Smooth muscle cell (in vitro differentiated cells): ENCODE results near the gene RIOX2. TPM values are rescaled to one million over a fixed set of nuclear protein-coding genes. Genes with fewer than 3 reads are reported as not detected.

Experiments
- DNase-seq: peaks from one replicate; lab custom pipeline; 2025; ENCODE audit not compliant: unreplicated experiment; lab: John Stamatoyannopoulos, UW
- H2AFZ ChIP-seq: fragments of 200-600 bp; sonication (generic); 2 replicates; pipeline ENCODE4 v1.6.0; 2016; ENCODE audit warnings: antibody characterized with exemption, low read depth, mild to moderate bottlenecking
- H3F3A ChIP-seq: fragments of 200-600 bp; sonication (generic); 2 replicates; pipeline ENCODE4 v1.6.0; 2017; ENCODE audit warnings: antibody characterized with exemption, low read depth
- H3K27ac ChIP-seq: fragments of 200-600 bp; sonication (generic); 2 replicates; pipeline ENCODE4 v1.5.1; 2016; ENCODE audit warnings: low read depth, mild to moderate bottlenecking
- H3K27me3 ChIP-seq: fragments of 200-600 bp; sonication (generic); 2 replicates; pipeline ENCODE4 v1.6.1; 2016; ENCODE audit warnings: low read depth, mild to moderate bottlenecking
- H3K36me3 ChIP-seq: fragments of 200-600 bp; sonication (generic); 2 replicates; pipeline ENCODE4 v1.5.1; 2016; ENCODE audit warnings: low read depth
- H3K4me1 ChIP-seq: fragments of 200-600 bp; sonication (generic); 2 replicates; pipeline ENCODE4 v1.5.1; 2016; ENCODE audit warnings: low read depth
- H3K4me2 ChIP-seq: fragments of 200-600 bp; sonication (generic); 2 replicates; pipeline ENCODE4 v1.6.0; 2016; ENCODE audit warnings: mild to moderate bottlenecking
- H3K4me3 ChIP-seq: fragments of 200-600 bp; sonication (generic); 2 replicates; pipeline ENCODE4 v1.5.1; 2016; ENCODE audit warnings: mild to moderate bottlenecking
- H3K79me2 ChIP-seq: fragments of 200-600 bp; sonication (generic); 2 replicates; pipeline ENCODE4 v1.6.0; 2016; ENCODE audit warnings: low read depth, mild to moderate bottlenecking
- H3K9ac ChIP-seq: fragments of 200-600 bp; sonication (generic); 2 replicates; pipeline ENCODE4 v1.6.0; 2016; ENCODE audit warnings: low read depth
- H3K9me3 ChIP-seq: fragments of 200-600 bp; sonication (generic); replicated peaks from 2 replicates; pipeline ENCODE4 v1.5.1; 2016; ENCODE audit warnings: low read depth
- H4K20me1 ChIP-seq: fragments of 200-600 bp; sonication (generic); 2 replicates; pipeline ENCODE4 v1.6.0; 2016; ENCODE audit warnings: low read depth
- WGBS: methylation state at CpG from one replicate; pipeline ENCODE4 v1.1.7; 2016; ENCODE audit warnings: low lambda C conversion rate; 5-methylcytosine and 5-hydroxymethylcytosine counted together
- polyA plus RNA-seq: library from polyadenylated mRNA; unstranded; fragments of >200 nt; fragmentation: Nextera tagmentation; extraction: Ambion mirVana; gene quantifications from 2 replicates; pipeline ENCODE4 v1.2.1, GENCODE V29; 2016
- total RNA-seq: library from RNA; depleted of rRNA; stranded (reverse); fragments of >200 nt; gene quantifications from 2 replicates; pipeline ENCODE4 v1.2.3, GENCODE V29; 2014
- TF ChIP-seq, protein P1 (sequence below): fragments of 200-600 bp; sonication (generic); IDR thresholded peaks from 2 replicates; pipeline ENCODE4 v1.5.1; 2017; ENCODE audit warnings: borderline replicate concordance, mild to moderate bottlenecking, antibody characterized with exemption; ENCODE audit not compliant: insufficient read depth, poor library complexity, severe bottlenecking

Gene RIOX2
- total and polyA plus RNA-seq, 2 experiments from 2014 or later, result 14.6 to 17.8 TPM

DNA sequence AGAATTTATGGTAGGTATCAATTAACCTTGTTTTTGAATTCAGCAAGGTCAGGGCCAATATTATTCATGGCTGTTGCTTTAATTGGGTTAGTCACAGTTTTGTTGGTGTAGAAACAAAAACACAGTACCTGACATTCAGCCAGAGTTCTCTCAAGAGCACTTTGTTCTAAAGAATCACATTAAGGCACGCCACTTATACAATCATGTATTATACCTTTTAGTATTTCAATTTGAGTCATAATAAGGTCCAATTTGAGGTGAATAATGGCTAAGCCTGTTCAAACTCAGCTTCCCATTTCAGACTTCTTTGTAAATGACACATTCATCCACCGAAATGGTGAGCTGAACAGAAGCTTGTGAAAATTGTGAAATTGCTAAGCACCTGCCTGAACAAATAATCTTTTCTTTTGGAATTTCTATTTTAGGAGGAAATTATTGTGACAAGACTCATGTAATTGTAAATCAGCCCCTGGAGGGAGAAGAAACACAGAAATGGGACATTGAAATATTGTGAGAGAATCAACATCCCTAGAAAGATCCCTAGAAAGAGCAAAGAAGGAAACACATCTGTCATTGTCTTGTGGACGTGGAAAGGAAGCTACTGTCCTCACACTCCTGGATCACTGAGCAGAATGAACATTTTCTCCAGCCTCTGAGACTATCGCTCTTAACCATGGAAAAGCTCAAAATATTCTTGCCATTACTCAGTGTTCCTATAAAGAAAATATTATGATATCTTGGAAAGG lies 29.3 kb downstream of the RIOX2 start:
- WGBS, result 87% methylated on average over 4 of the region's 4 CpGs
- peaks cover 10% of the 10 kb centered on the region for H3K36me3 ChIP-seq
- H3K27me3 ChIP-seq, result no peaks in the 10 kb centered on the region

DNA sequence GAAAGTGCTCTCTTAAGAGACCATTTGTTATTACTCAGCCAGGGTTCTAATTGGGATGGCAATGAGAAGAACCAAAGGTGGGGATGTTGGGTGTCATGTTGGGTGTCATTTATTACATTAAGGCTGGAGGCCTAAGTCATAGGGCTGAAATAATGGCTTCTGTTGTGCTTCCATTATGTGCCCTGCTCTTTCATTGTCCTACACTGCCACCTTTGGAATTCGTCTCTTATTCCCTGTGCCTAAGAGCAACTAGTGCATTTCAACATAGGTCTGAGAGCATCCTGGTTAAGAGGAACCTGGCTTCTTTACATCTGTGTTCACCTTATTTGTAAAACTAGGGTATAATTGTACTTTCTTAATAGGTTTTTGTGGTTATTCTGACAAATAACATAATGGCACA lies 32.2 kb downstream of the RIOX2 start:
- TF ChIP-seq, protein P1, sequence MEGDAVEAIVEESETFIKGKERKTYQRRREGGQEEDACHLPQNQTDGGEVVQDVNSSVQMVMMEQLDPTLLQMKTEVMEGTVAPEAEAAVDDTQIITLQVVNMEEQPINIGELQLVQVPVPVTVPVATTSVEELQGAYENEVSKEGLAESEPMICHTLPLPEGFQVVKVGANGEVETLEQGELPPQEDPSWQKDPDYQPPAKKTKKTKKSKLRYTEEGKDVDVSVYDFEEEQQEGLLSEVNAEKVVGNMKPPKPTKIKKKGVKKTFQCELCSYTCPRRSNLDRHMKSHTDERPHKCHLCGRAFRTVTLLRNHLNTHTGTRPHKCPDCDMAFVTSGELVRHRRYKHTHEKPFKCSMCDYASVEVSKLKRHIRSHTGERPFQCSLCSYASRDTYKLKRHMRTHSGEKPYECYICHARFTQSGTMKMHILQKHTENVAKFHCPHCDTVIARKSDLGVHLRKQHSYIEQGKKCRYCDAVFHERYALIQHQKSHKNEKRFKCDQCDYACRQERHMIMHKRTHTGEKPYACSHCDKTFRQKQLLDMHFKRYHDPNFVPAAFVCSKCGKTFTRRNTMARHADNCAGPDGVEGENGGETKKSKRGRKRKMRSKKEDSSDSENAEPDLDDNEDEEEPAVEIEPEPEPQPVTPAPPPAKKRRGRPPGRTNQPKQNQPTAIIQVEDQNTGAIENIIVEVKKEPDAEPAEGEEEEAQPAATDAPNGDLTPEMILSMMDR, result no peak
- Histone ChIP-seq H3K4me3 (no peak overlapping the region), H3K79me2 (no peaks in the 10 kb centered on the region), H3K27ac (no peak overlapping the region), H3K9ac (no peak overlapping the region), H3K4me1 (no peaks in the 10 kb centered on the region), H3F3A (no peaks in the 10 kb centered on the region), H4K20me1 (no peaks in the 10 kb centered on the region), H3K27me3 (no peaks in the 10 kb centered on the region), H2AFZ (no peak overlapping the region), H3K9me3 (no peaks in the 10 kb centered on the region), H3K36me3 (peaks cover 14% of the 10 kb centered on the region), H3K4me2 (no peak overlapping the region)
- no peak for DNase-seq
- 88% methylated on average over 1 of the region's 1 CpG for WGBS

More for the DNA sequence above, 29.3 kb downstream of the RIOX2 start:
- H3K4me1 ChIP-seq, result no peaks in the 10 kb centered on the region
- H4K20me1 ChIP-seq, result no peaks in the 10 kb centered on the region
- H3F3A ChIP-seq, result no peaks in the 10 kb centered on the region
- H3K4me2 ChIP-seq, result no peak overlapping the region
- no peak overlapping the region for H3K27ac ChIP-seq
- H3K9ac ChIP-seq, result no peak overlapping the region
- DNase-seq, result no peak
- no peaks in the 10 kb centered on the region for H3K79me2 ChIP-seq
- H2AFZ ChIP-seq, result no peak overlapping the region
- no peak overlapping the region for H3K4me3 ChIP-seq
- H3K9me3 ChIP-seq, result no peaks in the 10 kb centered on the region
- TF ChIP-seq, protein P1, result no peak

DNA sequence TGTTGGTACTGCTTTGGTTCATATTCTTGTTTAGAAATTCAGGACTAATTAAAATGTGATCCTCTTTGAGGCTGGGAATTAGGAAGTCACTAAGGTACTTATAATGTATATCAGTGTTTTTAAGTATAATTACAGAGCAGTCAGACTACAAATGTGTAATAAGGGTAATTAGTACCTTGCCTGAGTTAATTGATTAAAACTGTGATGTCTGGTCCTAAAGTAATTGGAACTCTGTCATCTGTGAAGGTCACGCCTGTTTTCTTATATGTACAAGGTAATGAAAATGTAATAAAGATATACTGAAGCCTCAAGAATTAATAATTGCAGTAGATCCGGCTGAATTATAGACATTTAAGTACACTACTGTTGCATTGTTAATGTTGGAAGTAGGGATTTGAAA lies 32.8 kb downstream of the RIOX2 start:
- H3K4me3 ChIP-seq, result no peak overlapping the region
- H3K27me3 ChIP-seq, result no peaks in the 10 kb centered on the region
- H3K4me2 ChIP-seq, result no peak overlapping the region
- no peak overlapping the region for H3K27ac ChIP-seq
- H3K9ac ChIP-seq, result no peak overlapping the region
- no peaks in the 10 kb centered on the region for H3K9me3 ChIP-seq
- DNase-seq, result no peak
- TF ChIP-seq, protein P1, result no peak
- WGBS, result 97% methylated on average over 2 of the region's 2 CpGs
- no peaks in the 10 kb centered on the region for H3K4me1 ChIP-seq
- H4K20me1 ChIP-seq, result no peaks in the 10 kb centered on the region
- H3K36me3 ChIP-seq, result peaks cover 8% of the 10 kb centered on the region
- no peak overlapping the region for H2AFZ ChIP-seq
- no peaks in the 10 kb centered on the region for H3K79me2 ChIP-seq
- H3F3A ChIP-seq, result no peaks in the 10 kb centered on the region

DNA sequence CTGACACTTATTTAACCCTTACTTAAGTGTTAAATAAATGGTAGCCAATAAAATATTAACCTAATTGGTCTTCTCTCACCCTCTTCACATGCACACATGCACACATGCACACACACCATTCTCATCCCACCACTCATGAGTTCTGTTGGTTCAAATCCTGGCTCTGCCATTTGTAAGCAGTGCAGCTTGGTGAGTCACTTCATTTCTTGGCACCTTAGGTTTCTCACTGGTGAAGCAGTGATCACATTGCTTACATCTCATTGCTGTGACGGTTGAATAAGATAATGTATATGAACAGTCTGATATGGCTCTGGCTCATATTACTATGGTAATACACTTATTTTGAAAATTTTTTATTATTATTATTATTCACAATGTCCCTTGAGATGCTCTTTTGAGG lies 33.8 kb downstream of the RIOX2 start:
- DNase-seq, result no peak
- Histone ChIP-seq H3K27me3 (no peaks in the 10 kb centered on the region), H2AFZ (no peak overlapping the region), H3K27ac (no peak overlapping the region), H3K79me2 (no peaks in the 10 kb centered on the region), H3K9me3 (no peaks in the 10 kb centered on the region), H3K9ac (no peak overlapping the region), H3K4me2 (no peak overlapping the region), H3F3A (no peaks in the 10 kb centered on the region), H3K4me1 (no peaks in the 10 kb centered on the region), H3K4me3 (no peak overlapping the region), H4K20me1 (no peaks in the 10 kb centered on the region), H3K36me3 (peaks cover 9% of the 10 kb centered on the region)
- 97% methylated on average over 1 of the region's 1 CpG for WGBS
- TF ChIP-seq, protein P1, result no peak
